DND-41 (cell line): Measurements from ENCODE around the gene TMEM154.

Experiments
- ATAC-seq: fragments of 200-7000 bp; cut with Tn5 transposase; 3 replicates; pipeline ENCODE4 v1.9.1; 2021; ENCODE audit warnings: low read depth; ENCODE audit not compliant: insufficient read depth
- DNase-seq: peaks from one replicate; pipeline ENCODE4 v3.0.0-alpha.2; 2020
- H2AFZ ChIP-seq: 2 replicates; pipeline ENCODE4 v1.6.0; 2012; ENCODE audit warnings: low read depth, low read length
- H3K27ac ChIP-seq: 2 replicates; pipeline ENCODE4 v1.5.1; 2012; ENCODE audit warnings: low read length, inconsistent platforms
- H3K27me3 ChIP-seq: fragments of 200-600 bp; sonication (generic); 2 replicates; pipeline ENCODE4 v1.6.0; 2012; ENCODE audit warnings: low read length, mild to moderate bottlenecking, inconsistent platforms; ENCODE audit not compliant: insufficient read depth, poor library complexity
- H3K36me3 ChIP-seq: 2 replicates; pipeline ENCODE4 v1.5.1; 2012; ENCODE audit warnings: low read length, inconsistent platforms; ENCODE audit not compliant: insufficient read depth
- H3K4me1 ChIP-seq: 2 replicates; pipeline ENCODE4 v1.5.1; 2012; ENCODE audit warnings: mild to moderate bottlenecking, low read length; ENCODE audit not compliant: insufficient read depth
- H3K4me2 ChIP-seq: 2 replicates; pipeline ENCODE4 v1.6.0; 2012; ENCODE audit warnings: mild to moderate bottlenecking, moderate library complexity, low read length, inconsistent platforms; ENCODE audit not compliant: insufficient read depth
- H3K4me3 ChIP-seq, 2 experiments: fragments of 200-600 bp in 1 of 2; shearing (Covaris generic) in 1 of 2; 2 replicates each; pipeline ENCODE4 v1.5.1; 2012 to 2016; ENCODE audit warnings: inconsistent platforms in 2 of 2, low read length in 2 of 2, mild to moderate bottlenecking in 2 of 2, low read depth in 1 of 2, moderate library complexity in 1 of 2
- H3K79me2 ChIP-seq: 2 replicates; pipeline ENCODE4 v1.6.0; 2012; ENCODE audit warnings: low read length, inconsistent platforms; ENCODE audit not compliant: insufficient read depth
- H3K9ac ChIP-seq: 2 replicates; pipeline ENCODE4 v1.6.0; 2012; ENCODE audit warnings: low read depth, mild to moderate bottlenecking, inconsistent platforms, low read length, moderate library complexity
- H3K9me3 ChIP-seq: 2 replicates; pipeline ENCODE4 v1.5.1; 2012; ENCODE audit warnings: low read length, moderate library complexity, mild to moderate bottlenecking, inconsistent platforms; ENCODE audit not compliant: insufficient read depth, severe bottlenecking
- H4K20me1 ChIP-seq: 2 replicates; pipeline ENCODE4 v1.6.0; 2012; ENCODE audit warnings: low read length; ENCODE audit not compliant: insufficient read depth
- CTCF ChIP-seq: IDR thresholded peaks from 2 replicates; pipeline ENCODE4 v1.5.1; 2012; ENCODE audit warnings: borderline replicate concordance, low read length, moderate library complexity, mild to moderate bottlenecking; ENCODE audit not compliant: poor library complexity, severe bottlenecking; ENCODE audit errors: extremely low read depth
- EZH2 ChIP-seq: IDR thresholded peaks from 3 replicates; pipeline ENCODE4 v1.6.1; 2012; ENCODE audit warnings: borderline replicate concordance, low read depth, mild to moderate bottlenecking, moderate library complexity, low read length, inconsistent platforms; ENCODE audit not compliant: severe bottlenecking

The TMEM154 gene

GRCh38 chr4:152687974-152688599 lies 8.3 kb upstream of the TMEM154 start:
- Histone ChIP-seq H3K4me1 (no peaks in the 10 kb centered on the region), H4K20me1 (no peaks in the 10 kb centered on the region), H3K4me2 (no peak overlapping the region), H3K27me3 (no peaks in the 10 kb centered on the region), H3K79me2 (no peaks in the 10 kb centered on the region), H2AFZ (no peak overlapping the region), H3K9ac (no peak overlapping the region), H3K36me3 (no peaks in the 10 kb centered on the region), H3K4me3 (no peak overlapping the region), H3K9me3 (no peaks in the 10 kb centered on the region), H3K27ac (no peak overlapping the region)
- no peak for DNase-seq
- no peak for TF ChIP-seq EZH2
- TF ChIP-seq CTCF, result no peak
- ATAC-seq, result no peak

- no peaks in the 10 kb centered on the region for H3K36me3 ChIP-seq
- H4K20me1 ChIP-seq, result no peaks in the 10 kb centered on the region
- TF ChIP-seq EZH2, result no peak
- no peaks in the 10 kb centered on the region for H3K27me3 ChIP-seq
- no peak overlapping the region for H2AFZ ChIP-seq
- H3K4me1 ChIP-seq, result no peaks in the 10 kb centered on the region
- no peak overlapping the region for H3K4me3 ChIP-seq
- H3K9ac ChIP-seq, result no peak overlapping the region
- H3K79me2 ChIP-seq, result no peaks in the 10 kb centered on the region
- H3K27ac ChIP-seq, result no peak overlapping the region
- DNase-seq (no peak), ATAC-seq (no peak)
- H3K4me2 ChIP-seq, result no peak overlapping the region
- no peaks in the 10 kb centered on the region for H3K9me3 ChIP-seq
Measured at GRCh38 chr4:152686452-152687013, 6.7 kb upstream of the TMEM154 start.

- Histone ChIP-seq H3K4me1 (peaks cover 11% of the 10 kb centered on the region), H3K27ac (no peak overlapping the region), H3K4me3 (no peak overlapping the region), H3K27me3 (no peaks in the 10 kb centered on the region), H3K9me3 (no peaks in the 10 kb centered on the region), H4K20me1 (no peaks in the 10 kb centered on the region), H3K4me2 (no peak overlapping the region), H2AFZ (no peak overlapping the region), H3K9ac (no peak overlapping the region), H3K79me2 (no peaks in the 10 kb centered on the region), H3K36me3 (no peaks in the 10 kb centered on the region)
- no peak for DNase-seq
- no peak for ATAC-seq
- TF ChIP-seq CTCF, result no peak
Measured at GRCh38 chr4:152684587-152684986, 4.8 kb upstream of the TMEM154 start.

GRCh38 chr4:152684007-152684406 lies 4.2 kb upstream of the TMEM154 start:
- no peak for ATAC-seq
- TF ChIP-seq CTCF, result no peak
- TF ChIP-seq EZH2, result no peak
- H2AFZ ChIP-seq, result no peak overlapping the region; the same call in 1 of the 2 replicates
- no peak overlapping the region for H3K4me2 ChIP-seq
- H3K9ac ChIP-seq, result no peak overlapping the region
- H3K4me3 ChIP-seq, result no peak overlapping the region
- H3K27me3 ChIP-seq, result no peaks in the 10 kb centered on the region
- no peaks in the 10 kb centered on the region for H4K20me1 ChIP-seq
- no peak overlapping the region for H3K27ac ChIP-seq
- no peak for DNase-seq
- peaks cover 15% of the 10 kb centered on the region for H3K4me1 ChIP-seq
- no peaks in the 10 kb centered on the region for H3K79me2 ChIP-seq
- no peaks in the 10 kb centered on the region for H3K36me3 ChIP-seq
- H3K9me3 ChIP-seq, result no peaks in the 10 kb centered on the region
